HEK293 (cell line): Measurements from ENCODE around the gene CCDC85B.
A peak's percentile ranks its signal among the peaks of the same experiment; 100 is the strongest.

Experiments
- ATF2 ChIP-seq: fragments of 450-650 bp; formaldehyde crosslinking; IDR thresholded peaks from 2 replicates; pipeline ENCODE4 v1.5.1; 2016; ENCODE audit warnings: missing biosample characterization, missing genetic modification characterization, low read depth
- GFI1B ChIP-seq: fragments of 450-650 bp; formaldehyde crosslinking; IDR thresholded peaks from 2 replicates; pipeline ENCODE4 v1.5.1; 2016; ENCODE audit warnings: missing biosample characterization, missing genetic modification characterization
- GLIS1 ChIP-seq: fragments of 450-650 bp; formaldehyde crosslinking; IDR thresholded peaks from 2 replicates; pipeline ENCODE4 v1.5.1; 2016; ENCODE audit warnings: missing biosample characterization, missing genetic modification characterization
- HOXD13 ChIP-seq: sonication (generic); formaldehyde crosslinking; IDR thresholded peaks from 2 replicates; pipeline ENCODE4 v1.8.0; 2022; ENCODE audit warnings: missing genetic modification reagents, borderline replicate concordance
- KLF1 ChIP-seq: fragments of 450-650 bp; formaldehyde crosslinking; IDR thresholded peaks from 2 replicates; pipeline ENCODE4 v1.5.1; 2016; ENCODE audit warnings: missing biosample characterization, missing genetic modification characterization
- KLF16 ChIP-seq: fragments of 450-650 bp; formaldehyde crosslinking; IDR thresholded peaks from 2 replicates; pipeline ENCODE4 v1.5.1; 2017; ENCODE audit warnings: missing biosample characterization, missing genetic modification characterization
- PRDM4 ChIP-seq: fragments of 450-650 bp; formaldehyde crosslinking; IDR thresholded peaks from 2 replicates; pipeline ENCODE4 v1.5.1; 2017; ENCODE audit warnings: missing biosample characterization, missing genetic modification characterization
- REPIN1 ChIP-seq: fragments of 450-650 bp; formaldehyde crosslinking; IDR thresholded peaks from 2 replicates; pipeline ENCODE4 v1.5.1; 2017; ENCODE audit warnings: missing biosample characterization, missing genetic modification characterization, low read depth
- SP3 ChIP-seq: fragments of 450-650 bp; formaldehyde crosslinking; IDR thresholded peaks from 2 replicates; pipeline ENCODE4 v1.5.1; 2016; ENCODE audit warnings: missing biosample characterization, missing genetic modification characterization
- TRIM28 ChIP-seq: IDR thresholded peaks from 2 replicates; pipeline ENCODE4 v1.6.1; 2011; ENCODE audit warnings: low read length, control low read depth, borderline replicate concordance
- YY1 ChIP-seq: fragments of 450-650 bp; formaldehyde crosslinking; IDR thresholded peaks from 2 replicates; pipeline ENCODE4 v1.5.1; 2018; ENCODE audit warnings: missing biosample characterization, missing genetic modification characterization
- ZEB2 ChIP-seq: fragments of 450-650 bp; formaldehyde crosslinking; IDR thresholded peaks from 2 replicates; pipeline ENCODE4 v1.5.1; 2016; ENCODE audit warnings: missing biosample characterization, missing genetic modification characterization
- ZNF121 ChIP-seq: fragments of 450-650 bp; formaldehyde crosslinking; IDR thresholded peaks from 2 replicates; pipeline ENCODE4 v1.5.1; 2016; ENCODE audit warnings: missing biosample characterization, missing genetic modification characterization
- ZNF133 ChIP-seq: fragments of 450-650 bp; formaldehyde crosslinking; IDR thresholded peaks from 2 replicates; pipeline ENCODE4 v1.5.1; 2016; ENCODE audit warnings: missing biosample characterization, missing genetic modification characterization
- ZNF223 ChIP-seq: fragments of 450-650 bp; formaldehyde crosslinking; IDR thresholded peaks from 2 replicates; pipeline ENCODE4 v1.5.1; 2016; ENCODE audit warnings: missing biosample characterization, missing genetic modification characterization
- ZNF239 ChIP-seq: fragments of 450-650 bp; formaldehyde crosslinking; IDR thresholded peaks from 2 replicates; pipeline ENCODE4 v1.5.1; 2016; ENCODE audit warnings: missing biosample characterization, missing genetic modification characterization
- ZNF248 ChIP-seq: fragments of 450-650 bp; formaldehyde crosslinking; IDR thresholded peaks from 2 replicates; pipeline ENCODE4 v1.5.1; 2017; ENCODE audit warnings: missing biosample characterization, missing genetic modification characterization
- ZNF335 ChIP-seq: fragments of 450-650 bp; formaldehyde crosslinking; conservative IDR thresholded peaks from 2 replicates; pipeline ENCODE4 v1.5.1; 2016; ENCODE audit warnings: missing biosample characterization, missing genetic modification characterization
- ZNF391 ChIP-seq: fragments of 450-650 bp; formaldehyde crosslinking; IDR thresholded peaks from 2 replicates; pipeline ENCODE4 v1.5.1; 2016; ENCODE audit warnings: low read depth, missing biosample characterization, missing genetic modification characterization, borderline replicate concordance
- ZNF398 ChIP-seq: fragments of 450-650 bp; formaldehyde crosslinking; IDR thresholded peaks from 2 replicates; pipeline ENCODE4 v1.5.1; 2017; ENCODE audit warnings: missing biosample characterization, missing genetic modification characterization
- ZNF426 ChIP-seq: fragments of 450-650 bp; formaldehyde crosslinking; IDR thresholded peaks from 2 replicates; pipeline ENCODE4 v1.5.1; 2017; ENCODE audit warnings: missing biosample characterization, missing genetic modification characterization, mild to moderate bottlenecking, inconsistent platforms, moderate library complexity
- ZNF433 ChIP-seq: fragments of 450-650 bp; formaldehyde crosslinking; IDR thresholded peaks from 2 replicates; pipeline ENCODE4 v1.5.1; 2016; ENCODE audit warnings: missing biosample characterization, missing genetic modification characterization, low read depth
- ZNF473 ChIP-seq: fragments of 450-650 bp; formaldehyde crosslinking; IDR thresholded peaks from 2 replicates; pipeline ENCODE4 v1.5.1; 2017; ENCODE audit warnings: missing biosample characterization, missing genetic modification characterization
- ZNF48 ChIP-seq: fragments of 450-650 bp; formaldehyde crosslinking; IDR thresholded peaks from 2 replicates; pipeline ENCODE4 v1.5.1; 2016; ENCODE audit warnings: missing biosample characterization, missing genetic modification characterization
- ZNF549 ChIP-seq: fragments of 450-650 bp; IDR thresholded peaks from 2 replicates; pipeline ENCODE4 v1.5.1; 2018; ENCODE audit warnings: missing biosample characterization, missing genetic modification characterization, mild to moderate bottlenecking, inconsistent platforms, moderate library complexity
- ZNF561 ChIP-seq: fragments of 450-650 bp; IDR thresholded peaks from 2 replicates; pipeline ENCODE4 v1.5.1; 2018; ENCODE audit warnings: missing biosample characterization, missing genetic modification characterization, borderline replicate concordance
- ZNF621 ChIP-seq: fragments of 450-650 bp; formaldehyde crosslinking; IDR thresholded peaks from 2 replicates; pipeline ENCODE4 v1.5.1; 2017; ENCODE audit warnings: missing biosample characterization, missing genetic modification characterization
- ZNF654 ChIP-seq: fragments of 450-650 bp; formaldehyde crosslinking; IDR thresholded peaks from 2 replicates; pipeline ENCODE4 v1.5.1; 2016; ENCODE audit warnings: low read depth, missing biosample characterization, missing genetic modification characterization
- ZNF670 ChIP-seq: fragments of 450-650 bp; formaldehyde crosslinking; IDR thresholded peaks from 2 replicates; pipeline ENCODE4 v1.5.1; 2016; ENCODE audit warnings: missing biosample characterization, missing genetic modification characterization, low read depth
- ZNF692 ChIP-seq: fragments of 450-650 bp; formaldehyde crosslinking; IDR thresholded peaks from 2 replicates; pipeline ENCODE4 v1.5.1; 2016; ENCODE audit warnings: missing biosample characterization, missing genetic modification characterization
- ZNF747 ChIP-seq: fragments of 450-650 bp; formaldehyde crosslinking; IDR thresholded peaks from 2 replicates; pipeline ENCODE4 v1.5.1; 2016; ENCODE audit warnings: missing biosample characterization, missing genetic modification characterization
- ZNF768 ChIP-seq: fragments of 450-650 bp; formaldehyde crosslinking; IDR thresholded peaks from 2 replicates; pipeline ENCODE4 v1.5.1; 2018; ENCODE audit warnings: missing biosample characterization, mild to moderate bottlenecking, missing genetic modification characterization
- ZNF777 ChIP-seq: fragments of 450-650 bp; formaldehyde crosslinking; IDR thresholded peaks from 2 replicates; pipeline ENCODE4 v1.5.1; 2017; ENCODE audit warnings: missing biosample characterization, missing genetic modification characterization, borderline replicate concordance
- ZNF843 ChIP-seq: fragments of 450-650 bp; formaldehyde crosslinking; IDR thresholded peaks from 2 replicates; pipeline ENCODE4 v1.5.1; 2016; ENCODE audit warnings: missing biosample characterization, missing genetic modification characterization

CCDC85B gene

GRCh38 chr11:65900125-65900898 is 9.8 kb downstream of the CCDC85B start, which contains the start of gene FOSL1 (continued):
- TF ChIP-seq ATF2 (tag by site-specific recombination) (no peak), ZNF670 (tag by site-specific recombination) (no peak), ZNF843 (tag by site-specific recombination) (no peak), KLF16 (tag by site-specific recombination) (peak; percentile 76), KLF1 (tag by site-specific recombination) (peak; percentile 87), GFI1B (tag by site-specific recombination) (no peak), SP3 (tag by site-specific recombination) (peak; percentile 93), ZEB2 (tag by site-specific recombination) (peak; percentile 65; the same call in 1 of the 2 replicates), ZNF549 (no peak), ZNF473 (tag by site-specific recombination) (no peak), ZNF48 (tag by site-specific recombination) (no peak), ZNF391 (no peak), ZNF747 (tag by site-specific recombination) (no peak), GLIS1 (tag by site-specific recombination) (peak; percentile 83), REPIN1 (no peak), ZNF692 (tag by site-specific recombination) (peak; percentile 91), ZNF121 (tag by site-specific recombination) (no peak), ZNF426 (tag by site-specific recombination) (no peak), ZNF561 (tag by site-specific recombination) (peak; percentile 24; the same call in 1 of the 2 replicates), ZNF248 (tag by site-specific recombination) (no peak), YY1 (no peak), ZNF433 (tag by site-specific recombination) (no peak), ZNF777 (tag by site-specific recombination) (no peak), TRIM28 (no peak), ZNF223 (no peak), HOXD13 (CRISPR knock-in tag) (no peak), ZNF335 (tag by site-specific recombination) (no peak), ZNF621 (no peak), ZNF239 (tag by site-specific recombination) (no peak), ZNF654 (tag by site-specific recombination) (no peak), ZNF768 (tag by site-specific recombination) (no peak), ZNF398 (tag by site-specific recombination) (peak; percentile 59; the same call in 1 of the 2 replicates), ZNF133 (tag by site-specific recombination) (no peak), PRDM4 (tag by site-specific recombination) (no peak)
